AML-193 (cell line): Measurements from ENCODE around the gene SHISA6.

Experiments used
- DNase-seq, 2 experiments: peaks; one replicate each; lab custom pipeline; 2025; lab: John Stamatoyannopoulos, UW

SHISA6 gene

DNA sequence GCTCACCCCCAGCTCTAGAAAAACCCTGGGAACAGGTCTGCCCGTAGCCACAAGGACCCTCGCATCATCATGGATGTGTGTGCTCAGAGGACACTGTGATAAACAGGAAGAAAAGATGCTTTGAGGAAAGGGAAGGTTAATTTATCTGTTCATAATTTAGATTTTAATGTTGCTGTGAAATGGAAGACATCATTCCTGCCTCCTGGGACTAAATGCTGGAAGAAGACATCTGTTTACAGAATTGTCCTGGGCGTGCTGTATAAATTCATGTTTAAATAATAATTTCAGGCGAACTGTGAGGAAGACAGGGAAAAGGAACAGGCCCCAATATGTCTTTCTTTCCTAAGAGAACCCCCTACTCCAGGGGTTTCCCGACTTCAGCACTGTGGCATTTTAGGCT is 112.6 kb downstream of the SHISA6 start:
- DNase-seq = no peak

GRCh38 chr17:11356371-11356770 is 115.4 kb downstream of the SHISA6 start:
- no peak for DNase-seq

GRCh38 chr17:11363565-11364117 is 122.6 kb downstream of the SHISA6 start:
- no peak for DNase-seq

DNA sequence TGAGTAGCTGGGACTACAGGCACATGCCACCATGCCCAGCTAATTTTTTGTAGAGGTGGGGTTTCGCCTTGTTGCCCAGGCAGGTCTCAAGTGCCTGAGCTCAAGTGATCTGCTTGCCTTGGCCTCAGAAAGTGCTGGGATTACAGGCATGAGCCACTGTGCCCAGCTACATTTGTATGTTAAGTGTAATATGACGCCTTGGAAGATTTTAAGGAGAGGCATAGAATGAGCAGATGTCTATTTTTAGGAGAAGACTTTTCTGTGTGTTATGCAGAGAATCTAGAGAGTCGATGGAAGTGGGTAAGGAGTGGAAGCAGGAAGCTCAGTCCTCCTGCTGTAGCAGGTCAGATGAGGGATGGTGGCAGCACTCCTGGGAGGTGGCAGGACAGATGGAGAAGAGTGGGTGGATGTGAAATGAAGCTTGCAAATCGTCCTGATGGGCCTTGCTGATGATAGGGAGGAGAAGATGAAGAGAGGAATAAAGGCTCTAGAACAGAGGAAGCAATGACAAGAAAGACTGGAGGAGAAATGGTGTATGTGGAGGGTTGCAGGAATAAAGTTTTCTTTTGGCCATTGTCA is 125.3 kb downstream of the SHISA6 start:
- no peak for DNase-seq

- DNase-seq = no peak
Measured at GRCh38 chr17:11369575-11369974, 128.6 kb downstream of the SHISA6 start.

DNA sequence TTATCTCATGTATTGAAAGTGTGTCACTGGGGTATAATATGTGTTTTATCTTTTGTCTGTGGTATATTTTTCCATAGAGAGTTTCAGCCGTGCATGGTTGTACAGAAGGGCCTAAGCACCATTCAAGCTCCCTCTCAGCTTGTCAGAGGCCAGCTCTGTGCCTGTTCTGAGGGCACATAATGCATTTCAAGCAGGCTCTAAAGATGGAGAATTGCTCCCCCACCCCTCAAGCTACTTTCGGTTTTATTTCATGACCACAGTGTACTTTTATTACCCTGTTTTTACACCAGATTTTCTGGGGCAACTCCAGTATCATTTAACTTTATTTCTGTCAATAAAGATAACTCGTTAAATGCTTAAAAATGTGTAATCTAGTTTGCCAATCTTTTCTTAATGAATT is 131.7 kb downstream of the SHISA6 start:
- DNase-seq = no peak

DNA sequence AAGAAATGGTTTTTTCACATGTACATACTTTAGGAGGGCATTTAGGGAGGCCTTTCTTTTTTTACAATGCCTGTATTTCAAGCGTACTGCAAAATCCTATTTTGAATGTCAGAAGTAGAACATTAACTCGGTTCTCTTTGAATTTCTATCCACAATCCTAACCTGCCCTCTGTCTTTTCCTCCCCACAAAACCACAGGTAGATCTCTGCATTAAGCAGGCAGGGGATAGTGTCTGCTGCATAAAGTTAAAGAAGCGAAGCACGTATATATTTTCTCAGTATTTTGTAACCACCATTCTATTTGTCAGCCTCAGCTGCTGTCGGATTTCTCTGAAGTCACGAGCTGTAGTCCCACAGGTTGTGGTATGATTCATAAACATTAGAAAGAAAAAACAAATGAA is 137.5 kb downstream of the SHISA6 start:
- DNase-seq = no peak

DNA sequence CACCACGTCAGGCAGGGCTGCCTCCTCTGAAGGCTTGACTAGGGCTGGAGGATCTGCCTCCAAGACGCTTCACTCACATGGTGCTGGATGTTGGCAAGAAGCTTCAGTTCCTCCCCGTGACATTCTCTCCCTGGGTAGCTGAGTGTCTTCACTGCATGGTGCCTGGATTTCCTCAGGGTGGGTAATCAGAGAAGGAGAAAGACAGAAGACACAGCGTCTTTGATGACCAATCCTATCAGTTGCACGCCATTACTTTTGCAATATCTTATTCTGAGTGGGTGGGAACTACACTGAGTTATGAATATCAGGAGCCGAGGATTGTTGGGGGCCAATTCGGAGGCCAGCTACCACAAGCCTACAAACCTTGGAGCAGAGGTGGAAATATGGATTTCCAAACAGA is 139.7 kb downstream of the SHISA6 start:
- no peak for DNase-seq

GRCh38 chr17:11383157-11383556 is 142.1 kb downstream of the SHISA6 start:
- DNase-seq = no peak

GRCh38 chr17:11384131-11384530 is 143.1 kb downstream of the SHISA6 start:
- DNase-seq = no peak

- DNase-seq = no peak
Measured at GRCh38 chr17:11387610-11388009, 146.6 kb downstream of the SHISA6 start.

- DNase-seq = no peak
Measured at GRCh38 chr17:11388054-11388453, 147.0 kb downstream of the SHISA6 start.

GRCh38 chr17:11389583-11389982 is 148.6 kb downstream of the SHISA6 start:
- no peak for DNase-seq

- no peak for DNase-seq
Measured at GRCh38 chr17:11391134-11391533, 150.1 kb downstream of the SHISA6 start.

- no peak for DNase-seq
Measured at GRCh38 chr17:11404431-11405276, 163.6 kb downstream of the SHISA6 start.

GRCh38 chr17:11406716-11407115 is 165.7 kb downstream of the SHISA6 start:
- no peak for DNase-seq

DNA sequence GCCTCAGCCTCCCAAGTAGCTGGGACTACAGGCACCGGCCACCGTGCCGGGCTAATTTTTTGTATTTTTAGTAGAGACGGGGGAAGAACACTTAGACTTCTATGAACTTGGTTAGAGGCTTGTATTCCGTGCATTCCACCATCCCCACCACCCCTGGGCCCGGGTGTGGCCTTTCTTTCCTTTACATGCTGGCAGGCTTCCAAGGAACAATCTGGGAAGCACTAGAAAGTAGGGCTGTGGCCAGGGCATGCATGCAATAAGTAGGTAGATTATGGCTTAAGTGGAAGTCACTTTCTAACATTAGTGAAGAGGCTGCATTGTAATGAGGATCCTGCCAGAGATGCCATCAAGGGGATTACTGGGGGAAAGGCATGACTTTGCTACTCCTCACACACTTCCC is 171.6 kb downstream of the SHISA6 start:
- no peak for DNase-seq

- DNase-seq = no peak
Measured at GRCh38 chr17:11418342-11418741, 177.3 kb downstream of the SHISA6 start.

DNA sequence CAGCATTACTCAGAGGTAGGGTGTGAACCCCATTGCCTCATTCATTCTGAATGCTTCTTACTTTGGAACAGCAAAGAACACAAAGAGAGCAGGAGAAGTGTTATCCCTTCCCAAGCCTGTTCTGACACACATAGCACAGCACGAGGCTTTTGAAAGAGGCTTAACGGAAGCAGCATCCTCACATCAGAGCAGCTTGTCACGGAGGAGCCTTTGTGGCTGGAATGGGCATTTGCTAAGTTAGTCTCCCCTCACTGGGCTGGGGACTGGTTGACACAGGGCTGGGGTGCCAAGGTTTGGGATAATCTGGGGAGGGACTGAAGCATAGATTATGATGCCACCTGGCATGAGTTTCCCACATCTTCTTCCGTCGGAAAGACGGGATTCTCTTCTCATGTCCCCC is 189.7 kb downstream of the SHISA6 start:
- DNase-seq = no peak

DNA sequence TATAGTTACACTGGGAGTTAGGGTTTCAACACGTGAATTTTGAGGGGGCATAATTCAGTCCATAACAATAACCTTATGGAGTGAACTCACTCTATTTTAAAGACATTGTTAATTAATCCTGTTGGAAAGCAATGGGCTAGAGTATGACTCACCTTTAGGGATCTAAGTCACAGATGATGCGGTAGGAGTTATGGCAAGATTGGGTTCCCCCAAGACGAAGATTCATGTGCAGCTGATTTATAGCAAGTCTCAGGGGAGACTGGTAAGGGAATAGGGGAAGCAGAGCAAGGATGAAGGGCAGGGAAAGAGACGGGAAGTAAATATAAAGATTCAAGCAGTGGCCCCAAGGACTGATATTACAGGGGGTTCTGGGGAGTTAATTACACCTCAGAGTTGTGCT is 197.7 kb downstream of the SHISA6 start:
- no peak for DNase-seq

GRCh38 chr17:11441004-11441403 is 200.0 kb downstream of the SHISA6 start:
- no peak for DNase-seq

DNA sequence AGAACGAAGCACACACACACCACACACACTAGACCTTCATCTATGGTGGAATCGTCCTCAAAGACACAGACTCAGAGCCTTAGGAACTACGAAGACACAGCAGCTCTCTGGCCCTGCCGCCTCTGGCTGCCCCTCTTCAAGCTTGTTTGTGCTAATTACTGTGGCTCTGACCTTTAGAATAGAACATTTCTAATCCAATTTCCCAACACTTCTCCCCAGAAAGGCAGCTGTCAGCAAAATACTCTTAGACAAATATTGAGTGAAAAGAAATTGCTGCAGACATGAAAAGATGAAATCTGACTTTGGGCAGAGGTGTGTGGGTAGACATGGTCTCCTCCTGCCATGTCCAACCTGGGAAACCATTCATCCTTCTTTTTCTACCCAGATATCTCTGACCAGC is 205.3 kb downstream of the SHISA6 start:
- no peak for DNase-seq

GRCh38 chr17:11454096-11454495 is 213.1 kb downstream of the SHISA6 start:
- DNase-seq = no peak

DNA sequence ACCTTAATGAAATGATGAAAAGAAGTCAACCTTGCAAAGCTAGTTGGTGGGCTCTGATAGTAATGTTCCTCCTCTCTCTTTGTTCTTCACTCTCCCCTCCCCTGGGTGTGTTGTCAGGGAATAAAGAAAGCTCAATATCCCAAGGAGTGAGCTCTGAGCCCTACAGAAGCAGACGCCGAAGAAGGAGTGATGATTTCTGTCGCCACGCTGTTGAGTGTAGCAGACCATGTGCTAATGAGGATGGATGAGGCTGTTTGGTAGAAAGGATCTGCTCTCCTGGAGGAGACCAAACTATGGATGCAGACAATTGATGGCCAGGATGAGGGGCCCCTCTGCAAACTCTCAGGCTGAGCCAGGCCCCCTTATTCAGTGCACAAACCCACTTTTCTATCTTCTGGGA is 217.3 kb downstream of the SHISA6 start:
- no peak for DNase-seq
